T follicular helper cell (primary cell): ENCODE measurements around the gene MORN1.

Source experiments
- DNase-seq: peaks from one replicate; pipeline ENCODE4 v3.0.0-alpha.2; 2020; ENCODE audit warnings: low read depth

MORN1 gene

DNA sequence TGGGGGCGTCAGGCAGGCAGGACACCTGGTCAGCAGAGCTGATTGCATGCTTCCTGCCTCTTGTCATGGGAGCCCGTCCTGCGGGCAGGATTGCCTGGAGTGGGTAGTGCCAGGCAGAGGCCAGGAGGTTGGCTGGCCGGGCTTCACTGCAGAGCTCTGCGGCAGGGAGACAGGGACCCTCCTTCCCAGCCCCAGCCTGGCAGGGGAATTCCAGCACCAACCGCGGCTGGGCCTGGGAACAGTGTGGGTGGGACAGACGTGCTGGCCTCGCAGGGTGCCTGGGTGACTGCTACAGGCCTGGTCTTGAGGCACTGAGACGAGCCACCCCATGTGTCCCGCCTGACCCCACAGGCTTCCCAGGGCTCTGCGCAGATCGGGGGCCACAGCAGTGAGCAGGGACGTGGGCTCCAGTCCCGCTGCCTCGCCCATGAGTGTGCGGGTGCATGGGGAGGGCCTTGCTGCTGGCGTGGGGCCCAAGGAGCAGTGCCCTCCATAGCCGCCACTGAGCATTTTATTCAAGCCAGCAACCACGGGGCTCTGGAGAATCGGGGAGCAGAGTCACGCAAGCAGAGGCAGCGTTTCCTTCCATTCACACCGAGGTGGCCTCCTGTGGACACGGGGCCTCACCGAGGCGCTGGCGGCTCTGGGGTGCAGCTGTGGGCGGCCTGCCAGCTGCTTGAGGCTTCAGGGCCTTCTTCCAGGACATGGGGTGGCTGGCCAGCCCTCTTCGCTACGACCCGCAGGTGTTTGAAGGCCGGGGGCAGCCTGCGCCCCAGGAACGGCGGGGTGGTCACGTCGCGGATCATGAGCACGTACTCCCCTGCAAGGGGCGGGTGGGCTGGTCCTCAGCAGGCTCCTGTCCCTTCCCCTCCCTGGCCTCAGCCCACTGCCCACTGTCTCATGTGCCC is 70.3 kb downstream of the MORN1 start:
- no peak for DNase-seq

DNA sequence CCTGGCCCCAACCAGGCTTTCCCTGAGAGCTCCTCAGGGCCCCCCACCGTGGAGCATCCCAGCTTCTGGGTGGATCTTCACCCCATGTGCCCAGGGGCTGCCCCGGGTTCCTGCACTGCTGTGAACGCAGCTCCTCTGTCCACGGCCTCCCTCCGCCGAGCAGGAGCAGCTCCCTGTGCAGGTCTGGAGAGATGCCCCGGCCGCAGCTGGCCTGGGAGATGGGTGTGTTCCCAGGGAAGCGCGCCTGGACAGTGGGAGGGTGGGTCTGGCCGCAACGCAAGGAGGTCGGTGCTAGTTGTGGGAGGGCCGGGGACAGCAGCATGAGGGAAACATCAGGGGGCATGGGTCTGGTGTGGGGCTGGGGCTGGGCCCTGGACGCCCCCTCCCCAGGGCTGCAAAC is 71.3 kb downstream of the MORN1 start:
- DNase-seq: no peak

DNA sequence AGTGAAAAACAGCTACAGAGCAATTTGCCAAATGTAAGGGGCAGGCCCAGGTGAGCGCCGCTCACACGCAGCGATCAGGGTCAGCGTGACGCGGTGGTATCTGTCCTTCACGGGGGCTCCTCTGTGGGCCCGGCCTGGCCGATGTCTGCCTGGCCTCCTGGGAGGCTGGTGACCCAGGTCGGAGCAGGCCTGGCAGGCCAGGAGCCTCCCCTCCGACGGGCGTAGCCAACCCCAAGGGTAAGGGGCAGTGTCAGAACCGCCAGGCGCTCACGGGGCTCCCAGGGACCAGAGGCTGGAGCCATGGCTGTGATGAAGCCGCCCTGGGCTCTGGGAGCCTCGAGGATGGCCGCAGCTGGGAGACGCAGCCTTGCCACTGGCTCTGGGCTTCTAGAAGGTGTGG is 72.1 kb downstream of the MORN1 start:
- DNase-seq: no peak

DNA sequence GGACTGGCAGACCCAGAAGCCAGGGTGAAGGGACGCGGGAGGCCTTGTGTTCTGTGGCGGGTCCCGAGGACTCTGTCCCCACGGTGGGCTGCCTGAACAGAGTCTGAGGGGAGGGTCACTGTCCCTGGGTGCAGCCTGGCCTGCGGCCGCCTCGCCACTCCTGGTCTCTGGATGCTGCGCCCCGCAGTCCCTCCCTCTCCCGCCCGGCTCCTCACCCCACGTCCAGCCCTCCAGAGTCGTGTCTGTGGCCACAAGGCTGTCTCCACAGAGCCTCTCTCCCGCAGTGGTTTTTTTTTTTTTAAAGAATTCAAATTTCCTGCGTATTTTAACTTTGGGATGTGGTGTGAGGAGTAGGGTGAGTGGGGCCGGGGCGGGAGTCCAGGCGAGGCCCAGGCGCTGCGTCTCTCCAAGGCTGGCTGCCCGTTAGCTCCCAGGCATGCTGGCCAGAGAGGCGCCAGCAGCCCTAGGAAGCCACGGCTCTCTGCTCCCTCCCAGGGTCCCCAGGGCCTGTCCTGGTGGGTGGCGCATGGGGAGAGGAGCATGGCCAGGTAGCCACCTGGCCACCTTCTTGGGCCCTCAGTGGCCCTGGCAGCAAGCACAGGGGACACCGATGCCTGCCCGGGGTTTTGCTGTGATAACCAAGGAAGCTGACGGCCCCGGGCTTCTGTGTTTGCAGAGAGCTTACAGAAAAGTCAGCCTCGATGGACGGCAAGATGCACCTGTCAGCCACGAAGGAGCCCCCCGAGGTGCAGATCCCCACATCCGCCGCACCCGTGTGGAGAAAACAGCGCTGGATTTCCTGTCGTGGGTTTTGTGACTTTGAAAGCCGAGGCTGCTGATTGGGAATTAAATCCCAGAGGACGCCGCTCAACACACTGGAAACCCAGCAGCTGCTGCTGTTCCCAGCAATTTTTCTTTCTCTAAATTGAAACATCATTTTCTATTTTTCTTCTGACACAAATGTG is 72.8 kb downstream of the MORN1 start:
- no peak for DNase-seq

DNA sequence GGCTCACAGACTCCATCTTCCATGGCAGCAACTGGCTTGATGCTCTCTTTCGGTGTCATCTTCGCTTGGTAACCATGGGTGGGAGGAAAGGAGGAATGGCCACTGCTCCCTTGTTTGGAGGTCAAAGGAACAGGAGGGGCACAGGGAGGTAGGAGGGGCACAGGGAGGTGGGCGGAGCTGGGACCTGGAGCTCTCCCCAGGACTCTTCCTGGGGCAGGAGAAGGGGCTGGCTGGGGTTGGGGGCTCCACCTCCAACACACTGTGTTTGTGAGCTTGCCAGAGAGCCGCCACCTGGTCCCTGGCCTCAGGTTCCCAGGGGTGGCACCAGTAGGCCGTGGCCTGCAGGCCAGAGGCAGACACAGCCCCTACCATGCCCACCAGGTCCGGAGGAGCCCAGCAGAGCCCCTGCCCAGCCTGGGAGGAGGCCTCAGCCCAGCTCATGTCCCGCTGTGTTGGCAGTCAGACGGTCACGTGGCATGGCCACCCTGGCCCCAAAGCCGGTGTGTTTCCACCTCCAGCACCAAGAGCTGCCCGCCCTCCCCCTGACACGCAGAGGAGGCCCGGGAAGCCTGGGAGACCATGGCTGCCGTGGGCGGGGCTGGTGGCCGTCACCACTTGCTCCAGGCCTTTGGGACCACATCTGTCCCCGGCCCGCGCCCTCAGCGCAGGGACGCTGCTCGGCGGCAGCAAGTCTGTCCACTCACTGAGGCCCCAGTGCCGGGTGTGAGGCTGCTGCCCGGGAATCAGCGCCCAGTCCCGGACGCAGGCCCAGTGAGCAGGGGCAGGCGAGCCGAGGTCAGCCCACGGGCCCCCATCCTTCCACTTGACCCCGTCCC is 73.9 kb downstream of the MORN1 start:
- no peak for DNase-seq

DNA sequence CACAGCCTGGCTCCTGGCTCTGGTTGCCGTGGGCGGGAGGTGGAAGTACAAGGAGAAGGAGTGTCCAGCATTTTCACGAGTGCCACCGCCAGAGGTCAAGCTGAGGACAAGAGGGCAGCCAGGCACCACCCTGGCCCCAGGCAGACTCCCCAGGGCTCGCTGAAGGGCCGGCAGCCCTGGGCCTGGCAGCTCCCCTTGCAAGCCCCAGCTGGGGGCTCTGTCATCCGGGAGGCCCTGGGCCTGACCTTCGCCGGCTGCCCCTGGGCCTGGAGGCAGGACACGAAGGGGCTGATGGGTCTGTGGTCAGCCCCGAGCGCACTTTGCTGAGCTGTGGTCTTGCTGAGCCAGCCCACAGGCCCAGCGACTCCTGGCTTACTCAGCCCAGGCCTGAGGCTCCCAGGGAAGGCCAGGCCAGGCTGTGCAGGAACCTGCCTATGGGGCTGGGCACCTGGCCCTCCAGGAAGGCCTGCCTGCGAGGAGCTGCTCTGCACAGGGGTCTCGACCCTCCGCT is 74.8 kb downstream of the MORN1 start:
- no peak for DNase-seq

DNA sequence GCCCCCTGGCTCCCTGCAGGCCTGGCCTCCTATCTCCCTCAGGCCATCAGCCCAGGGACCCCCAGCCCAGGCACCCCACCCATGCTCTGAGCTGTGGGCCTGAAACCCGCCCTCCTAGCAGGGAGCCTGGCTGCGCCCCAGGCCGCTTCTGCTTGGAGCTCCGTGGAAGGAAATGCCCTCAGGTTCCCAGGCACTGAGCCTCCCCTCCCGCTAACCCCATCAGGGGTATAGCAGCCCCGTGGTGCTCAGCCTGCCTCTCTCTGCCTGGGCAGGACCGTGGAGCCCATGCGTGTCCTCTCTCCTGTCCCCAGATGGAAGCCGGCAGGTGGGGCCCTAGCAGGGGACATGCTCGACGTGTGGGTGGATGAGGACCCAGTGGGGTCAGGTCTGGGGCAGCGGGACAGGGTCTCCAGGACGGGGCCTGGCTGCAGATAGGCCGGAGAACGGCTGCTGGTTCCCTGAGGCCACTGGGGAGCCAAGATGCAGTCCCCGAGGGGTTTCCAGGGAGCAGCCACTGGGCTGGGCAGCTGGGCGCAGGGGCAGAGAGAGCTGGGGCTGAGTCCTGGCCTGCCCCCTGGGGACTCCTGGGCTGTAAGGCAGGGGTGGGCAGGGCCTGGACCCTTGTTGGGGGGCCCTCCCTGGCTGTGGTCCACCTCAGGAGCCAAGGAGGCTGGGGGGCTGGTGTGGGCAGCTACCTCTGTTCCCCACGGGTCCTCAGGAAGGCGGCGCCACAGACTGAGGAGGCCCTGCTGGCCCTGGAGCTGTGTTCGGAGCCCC is 75.5 kb downstream of the MORN1 start:
- no peak for DNase-seq

DNA sequence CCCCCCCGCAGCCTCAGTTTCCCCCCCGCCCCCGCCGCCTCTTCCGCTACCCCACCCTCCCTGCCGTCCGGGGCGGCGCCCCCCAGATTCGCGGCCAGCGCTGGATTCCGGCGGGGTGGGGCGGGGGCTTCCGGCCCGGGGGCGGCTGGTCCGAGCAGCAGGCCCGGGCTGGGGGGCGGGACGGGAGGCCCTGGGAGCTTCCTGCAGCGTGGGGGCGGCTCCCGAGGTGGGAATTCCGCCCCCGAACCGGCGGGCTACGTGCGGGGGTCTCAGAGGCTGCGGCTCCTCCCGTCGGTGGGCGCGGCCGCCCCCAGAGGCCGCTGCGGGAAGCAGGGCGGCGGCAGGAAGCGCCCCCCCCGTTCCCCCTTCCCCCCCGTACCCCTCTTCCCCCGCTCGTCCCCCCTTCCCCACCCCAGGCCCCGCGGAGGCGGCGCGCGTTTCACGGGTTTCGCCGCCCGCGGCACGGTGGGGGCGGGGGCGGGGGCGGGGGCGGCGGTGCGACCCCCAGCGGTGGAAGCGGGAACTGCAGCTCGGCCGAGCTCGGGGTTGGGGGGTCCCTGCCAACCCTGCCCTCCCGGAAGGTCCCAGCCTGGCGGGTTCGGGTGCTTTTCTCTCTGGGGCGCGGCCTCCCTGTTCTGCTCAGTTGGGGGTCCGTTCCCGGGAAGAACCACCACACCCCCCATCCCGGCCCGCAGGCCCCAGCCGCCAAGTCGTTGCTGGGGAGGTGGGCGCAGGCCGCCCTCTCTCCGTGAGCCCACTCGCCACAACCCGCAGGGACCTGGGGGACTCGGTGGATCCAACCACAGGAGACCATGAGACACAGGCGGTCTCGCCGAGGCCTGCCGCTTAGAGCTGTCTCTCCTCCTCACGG is 76.3 kb downstream of the MORN1 start:
- DNase-seq: peak; percentile 47

DNA sequence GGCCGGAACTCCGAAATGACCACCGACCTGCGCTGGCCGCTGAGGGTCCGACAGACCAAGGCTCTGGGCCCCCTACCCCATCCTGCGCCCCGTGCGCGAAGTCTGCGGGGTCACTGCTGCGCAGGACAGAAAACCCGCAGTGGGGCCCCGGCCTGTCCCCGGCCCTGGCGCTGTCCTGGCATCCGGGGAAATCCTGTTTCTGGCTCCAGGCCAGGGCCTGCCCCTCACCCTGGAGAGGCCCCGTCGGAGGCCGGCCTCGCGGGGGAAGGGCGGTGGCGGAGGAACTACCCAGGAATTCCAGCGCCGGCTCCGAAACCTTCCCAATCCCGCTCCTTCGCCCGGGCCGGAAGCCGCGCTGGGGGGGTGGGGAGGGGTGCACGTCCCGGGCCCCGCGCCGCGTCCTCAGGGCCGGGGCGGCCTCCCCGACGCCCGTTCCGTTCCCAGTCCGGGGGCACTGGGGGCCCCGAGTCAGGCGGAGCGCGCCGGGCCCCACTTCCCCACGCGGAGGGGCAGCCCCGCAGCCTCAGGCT is 77.0 kb downstream of the MORN1 start:
- DNase-seq: no peak

DNA sequence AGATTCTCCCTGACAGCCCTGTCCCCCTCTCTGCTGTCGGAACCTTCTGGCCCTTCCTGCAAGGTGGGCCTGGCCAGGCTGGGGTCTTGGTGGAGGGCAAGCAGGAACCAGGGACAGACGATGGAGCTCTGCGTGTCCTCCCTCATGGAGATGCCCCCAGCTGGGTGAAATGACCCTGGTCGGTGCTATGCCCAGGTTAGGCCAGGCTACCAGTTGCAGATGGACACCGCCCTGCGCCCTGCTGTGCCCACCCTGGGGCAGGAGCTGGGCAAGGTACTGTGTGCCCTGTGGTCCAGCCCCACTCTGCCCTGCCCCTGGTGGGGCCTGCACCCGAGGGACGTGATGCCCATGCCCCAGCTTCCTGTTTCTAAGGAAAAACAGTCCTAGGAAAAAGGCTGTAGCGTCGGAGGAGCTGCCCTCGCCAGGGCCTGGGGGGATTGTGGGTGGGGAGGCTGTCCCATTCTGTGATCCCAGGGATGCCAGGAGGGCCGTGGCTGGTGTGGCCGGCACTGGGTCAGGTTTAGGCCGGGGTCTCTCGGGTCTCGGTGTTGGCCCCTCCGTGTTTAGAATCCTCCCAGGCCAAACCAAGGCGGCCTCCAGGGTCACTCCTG is 77.6 kb downstream of the MORN1 start:
- DNase-seq: no peak

DNA sequence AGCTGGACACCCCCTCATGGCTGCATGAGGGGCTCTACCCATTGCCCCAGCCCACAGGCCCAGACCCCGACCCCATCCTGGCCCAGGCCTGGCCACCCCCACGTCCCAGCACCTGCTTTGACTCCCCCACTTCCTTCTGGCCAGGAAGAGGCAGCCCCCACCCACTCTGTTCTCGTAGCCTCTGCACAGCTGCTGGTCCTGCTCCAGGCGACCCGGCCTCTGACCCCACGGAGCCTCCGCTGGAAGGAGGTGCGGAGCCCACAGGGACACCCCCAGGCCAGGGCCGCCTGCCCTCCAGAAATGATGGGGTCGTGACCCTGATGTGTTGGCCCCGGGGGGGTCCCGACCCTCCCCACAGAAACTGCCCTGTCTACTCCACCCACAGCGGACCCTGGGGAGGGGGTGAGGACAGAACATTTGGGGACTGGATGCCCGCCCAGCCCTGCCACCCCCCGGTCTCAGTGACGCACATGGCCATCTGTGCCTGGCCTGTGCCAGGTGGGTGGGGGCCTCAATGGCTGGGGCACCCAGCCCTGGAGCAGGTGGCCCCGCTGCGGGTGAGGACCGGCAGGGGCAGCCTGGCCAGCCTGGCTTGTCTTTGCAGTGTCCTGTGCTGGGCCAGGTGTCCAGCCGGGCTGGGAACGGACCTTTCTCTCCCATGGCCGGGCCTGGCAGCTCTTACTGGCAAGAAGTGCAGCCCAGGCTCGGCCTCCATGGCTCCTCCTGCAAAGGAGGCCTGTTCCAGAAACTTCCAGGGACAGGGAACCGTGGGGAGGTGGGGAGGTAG is 78.6 kb downstream of the MORN1 start:
- DNase-seq: no peak

DNA sequence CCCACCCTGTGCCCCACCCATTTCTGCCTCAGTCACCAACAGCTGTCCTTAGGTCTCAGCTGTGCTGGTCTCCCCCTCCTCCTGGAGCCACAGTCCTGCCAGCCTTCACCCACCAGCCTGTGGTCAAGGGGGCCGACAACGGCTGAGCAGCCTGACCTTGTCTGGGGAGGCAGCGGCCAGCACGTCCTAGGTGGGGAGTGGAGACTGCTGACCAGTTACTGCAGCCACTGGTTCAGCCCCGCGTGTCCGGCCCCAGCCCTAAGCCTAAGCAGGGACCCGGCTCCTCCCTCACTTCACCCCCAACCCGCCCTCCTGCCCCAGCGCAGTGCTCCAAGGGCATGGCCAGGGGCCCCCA is 79.2 kb downstream of the MORN1 start:
- DNase-seq: no peak

DNA sequence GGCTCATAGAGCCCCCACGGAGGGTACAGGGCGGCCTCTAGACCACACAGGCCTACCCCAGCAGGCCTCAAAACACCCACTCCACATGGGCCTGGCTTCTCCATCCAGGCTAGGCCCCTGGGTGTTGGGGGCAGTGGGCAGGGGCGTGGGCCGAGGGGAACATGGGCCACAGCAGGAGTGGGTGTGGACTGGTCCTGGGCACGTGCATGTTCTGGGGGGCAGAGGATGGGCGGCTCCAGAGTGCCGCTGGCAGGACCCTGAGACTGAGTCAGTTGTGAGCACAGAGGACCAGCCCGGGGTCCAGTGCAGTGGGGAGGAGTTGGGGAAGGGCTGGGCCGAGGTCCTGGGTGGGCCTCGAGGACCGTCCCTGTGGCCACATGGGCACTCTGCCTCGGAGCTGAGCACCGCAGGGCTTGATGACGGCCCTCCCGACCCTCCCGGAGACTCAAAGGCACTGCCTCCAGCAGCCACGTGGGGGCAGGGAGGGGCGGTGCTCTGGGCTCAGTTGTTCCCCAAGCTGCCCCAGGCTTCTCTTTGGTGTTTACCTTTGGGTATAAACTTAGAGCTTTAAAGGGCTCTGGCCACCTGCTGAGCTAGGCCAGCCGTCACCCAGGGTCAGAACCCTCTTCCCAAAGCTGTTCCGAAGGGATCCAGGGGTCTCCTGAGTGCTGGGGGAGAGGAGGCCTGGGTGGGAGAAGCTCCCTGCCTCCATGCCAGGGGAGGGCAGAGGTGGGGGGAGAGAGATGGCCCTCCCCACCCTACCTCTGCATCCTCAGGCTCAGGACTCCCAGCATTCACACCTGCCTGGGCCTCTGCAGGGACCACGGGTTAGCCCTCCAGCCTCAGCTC is 79.9 kb downstream of the MORN1 start:
- peak; percentile 48 for DNase-seq

DNA sequence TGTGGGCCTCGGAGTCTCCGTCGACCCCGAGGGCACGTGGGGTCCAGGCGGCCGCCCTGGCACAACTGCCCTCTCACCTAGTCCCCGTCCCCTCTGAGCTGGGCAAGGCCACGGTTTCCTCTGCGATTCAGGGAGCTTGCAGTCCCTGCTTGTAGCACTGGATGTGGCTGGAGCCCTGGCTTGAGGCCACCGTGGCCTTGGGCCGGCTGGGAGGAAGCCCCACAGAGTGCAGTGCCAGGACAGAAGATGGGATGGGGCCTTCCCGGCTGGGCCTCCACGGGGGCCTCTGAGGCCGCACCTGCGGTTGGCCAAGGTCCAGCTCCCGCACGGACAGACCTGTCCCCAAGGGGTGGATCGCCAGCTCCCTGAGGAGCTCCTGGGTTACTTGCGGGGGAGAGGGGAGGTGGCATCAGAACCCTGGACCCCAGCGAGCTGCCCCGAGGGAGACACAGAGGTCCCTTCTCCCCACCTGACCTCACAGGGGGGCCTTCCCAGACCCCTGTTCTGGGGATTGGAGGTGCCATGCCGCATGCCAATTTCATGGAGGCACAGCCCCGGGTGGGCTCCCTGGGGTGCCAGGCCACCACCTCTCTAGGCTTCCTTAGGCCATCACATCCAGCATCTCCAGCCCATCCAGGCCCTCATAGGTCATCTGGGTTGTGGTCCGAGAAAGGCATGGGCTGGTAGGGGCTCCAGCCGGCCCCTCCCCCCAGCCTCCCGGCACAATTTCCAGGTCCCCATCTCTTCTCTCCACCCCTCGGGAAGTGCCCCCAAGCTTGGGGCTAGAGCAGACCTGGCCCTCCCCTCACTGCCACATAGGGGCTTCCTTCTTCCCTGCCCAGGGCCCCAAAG is 80.8 kb downstream of the MORN1 start:
- no peak for DNase-seq

DNA sequence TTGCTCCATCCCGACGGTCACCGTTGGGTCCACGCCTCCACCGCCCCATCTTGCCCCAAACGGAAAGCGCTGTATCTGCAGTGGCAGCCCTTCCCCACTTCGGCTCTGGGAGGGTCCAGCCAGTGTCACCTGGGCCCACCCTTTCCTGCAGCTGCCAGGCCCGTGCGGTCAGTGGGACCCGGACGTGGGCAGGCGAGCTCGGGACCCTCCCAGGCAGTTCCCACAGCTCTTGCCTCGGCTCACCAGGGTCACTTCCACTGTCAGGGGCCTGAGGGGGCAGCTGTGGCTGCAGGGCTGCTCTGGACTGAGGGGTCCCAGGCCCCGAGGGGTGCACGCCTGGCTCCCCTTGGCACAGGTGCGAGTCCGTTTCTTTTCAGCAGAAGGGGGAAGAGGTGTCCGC is 82.5 kb downstream of the MORN1 start:
- DNase-seq: no peak

DNA sequence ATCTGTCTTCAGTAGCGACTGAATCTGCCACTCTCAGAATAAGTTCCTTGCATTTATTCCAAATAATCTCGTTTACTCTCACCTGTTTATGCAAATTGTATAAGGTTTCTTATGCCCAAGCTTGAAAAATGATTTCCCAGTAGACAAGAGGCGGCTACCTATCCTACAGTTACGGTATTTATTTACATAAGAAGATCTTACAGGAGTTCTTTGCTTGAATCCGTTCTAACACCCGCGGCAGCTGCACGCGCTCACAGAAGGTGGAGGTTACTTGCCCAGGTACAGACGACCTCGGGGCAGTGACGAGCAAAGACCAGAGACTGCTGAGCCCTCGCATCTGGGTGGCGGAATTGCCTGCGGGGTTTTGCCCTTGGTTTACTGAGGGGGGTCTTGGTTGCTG is 83.4 kb downstream of the MORN1 start:
- DNase-seq: no peak
